ENCODE results near the gene SCAMP1.

DNA sequence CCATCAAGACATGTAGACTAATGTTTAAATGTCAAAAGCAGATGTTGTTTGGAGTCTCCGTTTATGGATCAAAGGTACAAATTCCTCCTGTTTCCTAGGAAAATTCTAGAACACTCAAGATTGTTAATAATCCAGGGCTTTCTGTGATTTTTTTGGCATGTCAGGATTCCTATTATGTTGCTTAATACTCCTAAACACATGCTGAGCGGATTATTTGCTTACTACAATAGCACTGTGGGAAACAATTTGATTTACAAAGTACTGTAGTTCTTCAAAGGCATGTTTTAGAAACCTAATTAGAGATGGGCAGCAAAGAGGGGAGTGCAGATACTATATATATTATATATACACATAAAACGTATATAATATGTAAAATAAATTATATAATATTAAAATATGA, 19.0 kb upstream of the SCAMP1 start:
- TF ChIP-seq, protein P1, sequence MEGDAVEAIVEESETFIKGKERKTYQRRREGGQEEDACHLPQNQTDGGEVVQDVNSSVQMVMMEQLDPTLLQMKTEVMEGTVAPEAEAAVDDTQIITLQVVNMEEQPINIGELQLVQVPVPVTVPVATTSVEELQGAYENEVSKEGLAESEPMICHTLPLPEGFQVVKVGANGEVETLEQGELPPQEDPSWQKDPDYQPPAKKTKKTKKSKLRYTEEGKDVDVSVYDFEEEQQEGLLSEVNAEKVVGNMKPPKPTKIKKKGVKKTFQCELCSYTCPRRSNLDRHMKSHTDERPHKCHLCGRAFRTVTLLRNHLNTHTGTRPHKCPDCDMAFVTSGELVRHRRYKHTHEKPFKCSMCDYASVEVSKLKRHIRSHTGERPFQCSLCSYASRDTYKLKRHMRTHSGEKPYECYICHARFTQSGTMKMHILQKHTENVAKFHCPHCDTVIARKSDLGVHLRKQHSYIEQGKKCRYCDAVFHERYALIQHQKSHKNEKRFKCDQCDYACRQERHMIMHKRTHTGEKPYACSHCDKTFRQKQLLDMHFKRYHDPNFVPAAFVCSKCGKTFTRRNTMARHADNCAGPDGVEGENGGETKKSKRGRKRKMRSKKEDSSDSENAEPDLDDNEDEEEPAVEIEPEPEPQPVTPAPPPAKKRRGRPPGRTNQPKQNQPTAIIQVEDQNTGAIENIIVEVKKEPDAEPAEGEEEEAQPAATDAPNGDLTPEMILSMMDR (IDR thresholded peaks at IDR 0.05; ENCODE audit: control extremely low read depth in 1 of 3, insufficient read depth in 1 of 3, low read depth in 1 of 3, low read length in 3 of 3), result no peak
- TF ChIP-seq ASH2L (IDR thresholded peaks at IDR 0.05; ENCODE audit: low read length) (no peak), POLR2A (IDR thresholded peaks at IDR 0.05; ENCODE audit: control extremely low read depth in 1 of 2, low read depth in 2 of 2, low read length in 2 of 2) (no peak), SP2 (IDR thresholded peaks at IDR 0.05; ENCODE audit: low read length) (no peak), SIN3A (conservative IDR thresholded peaks at IDR 0.05 in 1 of 2, IDR thresholded peaks at IDR 0.05 in 1 of 2; ENCODE audit: low read depth in 1 of 2, low read length in 2 of 2) (no peak), POLR2AphosphoS5 (IDR thresholded peaks at IDR 0.05; ENCODE audit: low read depth, low read length) (no peak), PHF8 (conservative IDR thresholded peaks at IDR 0.05; ENCODE audit: low read depth, low read length) (no peak), JUND (IDR thresholded peaks at IDR 0.05; ENCODE audit: low read length) (no peak), EZH2 (IDR thresholded peaks at IDR 0.05; ENCODE audit: low read depth, low read length, severe bottlenecking) (no peak), RAD21 (IDR thresholded peaks at IDR 0.05 in 1 of 2, conservative IDR thresholded peaks at IDR 0.05 in 1 of 2; ENCODE audit: low read depth in 2 of 2, low read length in 2 of 2) (no peak), SIX5 (IDR thresholded peaks at IDR 0.05; ENCODE audit: low read depth, low read length) (no peak), CTBP2 (IDR thresholded peaks at IDR 0.05; ENCODE audit: borderline replicate concordance, insufficient read depth, insufficient read length, low read length) (no peak), ZNF274 (IDR thresholded peaks at IDR 0.05; ENCODE audit: borderline replicate concordance, extremely low read depth, low read length) (no peak), CBX5 (IDR thresholded peaks at IDR 0.05; ENCODE audit: low read depth, low read length) (no peak)
